H1 (cell line): Measurements from ENCODE around the gene STYXL1.

Experiments
- BACH1 ChIP-seq: IDR thresholded peaks from 2 replicates; pipeline ENCODE4 v1.6.1; 2012; ENCODE audit warnings: low read length, improper control_type of control experiment
- CBX5 ChIP-seq: fragments of 300-800, 300-1000 bp; sonication (generic); IDR thresholded peaks from 2 replicates; pipeline ENCODE4 v1.7.1; 2016; ENCODE audit warnings: antibody characterized with exemption, low read length, low read depth
- CBX8 ChIP-seq: fragments of 300-800, 300-1000 bp; sonication (generic); IDR thresholded peaks from 2 replicates; pipeline ENCODE4 v1.7.1; 2016; ENCODE audit warnings: low read depth, low read length, borderline replicate concordance
- CHD2 ChIP-seq: IDR thresholded peaks from 2 replicates; pipeline ENCODE4 v1.6.1; 2012; ENCODE audit warnings: low read length, improper control_type of control experiment
- HDAC2 ChIP-seq, 2 experiments: fragments of 300-600 bp in 1 of 2; sonication (generic) in 1 of 2; IDR thresholded peaks; 2 replicates each; pipeline ENCODE4 v1.6.1; 2011 to 2012; ENCODE audit warnings: low read depth in 2 of 2, low read length in 2 of 2, mild to moderate bottlenecking in 2 of 2, moderate library complexity in 2 of 2, borderline replicate concordance in 1 of 2, inconsistent platforms in 1 of 2
- KDM4A ChIP-seq: IDR thresholded peaks from one replicate; pipeline ENCODE4 v1.7.1; 2012; ENCODE audit warnings: low read depth, mild to moderate bottlenecking, moderate library complexity, low read length, inconsistent platforms; ENCODE audit not compliant: severe bottlenecking
- POLR2A ChIP-seq, 2 experiments: IDR thresholded peaks; 1 replicate in 1 of 2; 2 replicates in 1 of 2; pipeline ENCODE4 v1.6.1; 2011; ENCODE audit warnings: low read depth in 2 of 2, low read length in 2 of 2, mild to moderate bottlenecking in 2 of 2; ENCODE audit errors: control extremely low read depth in 1 of 2
- SP2 ChIP-seq: IDR thresholded peaks from 2 replicates; pipeline ENCODE4 v1.6.1; 2012; ENCODE audit warnings: mild to moderate bottlenecking, low read length, inconsistent platforms
- SRF ChIP-seq: IDR thresholded peaks from 2 replicates; pipeline ENCODE4 v1.6.1; 2011; ENCODE audit warnings: mild to moderate bottlenecking, low read depth, low read length, moderate library complexity
- TAF1 ChIP-seq: IDR thresholded peaks from 2 replicates; pipeline ENCODE4 v1.6.1; 2011; ENCODE audit warnings: mild to moderate bottlenecking, low read depth, low read length
- TEAD4 ChIP-seq: IDR thresholded peaks from 2 replicates; pipeline ENCODE4 v1.6.1; 2012; ENCODE audit warnings: low read depth, low read length, inconsistent platforms, mixed read lengths
- YY1 ChIP-seq: IDR thresholded peaks from 2 replicates; pipeline ENCODE4 v1.6.1; 2011; ENCODE audit warnings: low read depth, mild to moderate bottlenecking, low read length
- TF ChIP-seq, protein P1 (sequence below): IDR thresholded peaks from 2 replicates; pipeline ENCODE4 v1.6.1; 2012; ENCODE audit warnings: inconsistent platforms
- TF ChIP-seq, protein P2 (sequence below), 3 experiments: IDR thresholded peaks; 1 replicate in 2 of 3; 2 replicates in 1 of 3; pipeline versions ENCODE4 v1.5.1 to v1.6.1; 2011; ENCODE audit warnings: low read length in 3 of 3, mild to moderate bottlenecking in 3 of 3, inconsistent platforms in 2 of 3, low read depth in 1 of 3, moderate library complexity in 1 of 3; ENCODE audit not compliant: insufficient read depth in 1 of 3; ENCODE audit errors: control extremely low read depth in 1 of 3

DNA sequence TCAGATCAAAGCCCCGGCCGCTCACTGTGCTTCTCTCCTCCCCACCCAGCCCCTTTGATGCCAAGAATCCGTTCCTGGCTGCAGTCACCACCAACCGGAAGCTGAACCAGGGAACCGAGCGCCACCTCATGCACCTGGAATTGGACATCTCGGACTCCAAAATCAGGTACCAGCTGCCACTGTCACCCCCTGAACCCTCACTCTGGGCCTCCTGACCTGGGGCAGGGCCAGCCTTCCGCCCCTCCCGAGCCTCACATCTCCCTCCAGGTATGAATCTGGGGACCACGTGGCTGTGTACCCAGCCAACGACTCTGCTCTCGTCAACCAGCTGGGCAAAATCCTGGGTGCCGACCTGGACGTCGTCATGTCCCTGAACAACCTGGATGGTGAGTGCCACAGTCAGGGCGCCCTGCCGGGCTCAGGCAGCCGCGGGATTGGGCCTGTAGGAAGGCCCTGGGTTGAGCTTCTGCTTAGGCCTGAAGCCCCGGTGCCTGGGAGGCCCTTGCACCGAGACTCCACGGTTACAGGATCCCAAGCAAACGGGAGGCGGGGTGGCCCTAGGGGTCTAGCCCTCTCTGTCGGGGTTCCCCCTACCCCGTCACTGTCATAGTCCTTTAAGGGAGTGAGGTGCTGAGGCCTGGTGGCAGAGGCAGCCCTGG lies 64.2 kb downstream of the STYXL1 start:
- TF ChIP-seq TEAD4 = no peak
- TF ChIP-seq, protein P1, sequence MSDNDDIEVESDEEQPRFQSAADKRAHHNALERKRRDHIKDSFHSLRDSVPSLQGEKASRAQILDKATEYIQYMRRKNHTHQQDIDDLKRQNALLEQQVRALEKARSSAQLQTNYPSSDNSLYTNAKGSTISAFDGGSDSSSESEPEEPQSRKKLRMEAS = no peak
- TF ChIP-seq KDM4A = no peak
- no peak for TF ChIP-seq CBX5
- TF ChIP-seq POLR2A (IDR thresholded peaks at IDR 0.05; ENCODE audit: control extremely low read depth in 1 of 2, low read depth in 2 of 2, low read length in 2 of 2) = no peak
- TF ChIP-seq, protein P2, sequence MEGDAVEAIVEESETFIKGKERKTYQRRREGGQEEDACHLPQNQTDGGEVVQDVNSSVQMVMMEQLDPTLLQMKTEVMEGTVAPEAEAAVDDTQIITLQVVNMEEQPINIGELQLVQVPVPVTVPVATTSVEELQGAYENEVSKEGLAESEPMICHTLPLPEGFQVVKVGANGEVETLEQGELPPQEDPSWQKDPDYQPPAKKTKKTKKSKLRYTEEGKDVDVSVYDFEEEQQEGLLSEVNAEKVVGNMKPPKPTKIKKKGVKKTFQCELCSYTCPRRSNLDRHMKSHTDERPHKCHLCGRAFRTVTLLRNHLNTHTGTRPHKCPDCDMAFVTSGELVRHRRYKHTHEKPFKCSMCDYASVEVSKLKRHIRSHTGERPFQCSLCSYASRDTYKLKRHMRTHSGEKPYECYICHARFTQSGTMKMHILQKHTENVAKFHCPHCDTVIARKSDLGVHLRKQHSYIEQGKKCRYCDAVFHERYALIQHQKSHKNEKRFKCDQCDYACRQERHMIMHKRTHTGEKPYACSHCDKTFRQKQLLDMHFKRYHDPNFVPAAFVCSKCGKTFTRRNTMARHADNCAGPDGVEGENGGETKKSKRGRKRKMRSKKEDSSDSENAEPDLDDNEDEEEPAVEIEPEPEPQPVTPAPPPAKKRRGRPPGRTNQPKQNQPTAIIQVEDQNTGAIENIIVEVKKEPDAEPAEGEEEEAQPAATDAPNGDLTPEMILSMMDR (IDR thresholded peaks at IDR 0.05; ENCODE audit: control extremely low read depth in 1 of 3, insufficient read depth in 1 of 3, low read depth in 1 of 3, low read length in 3 of 3) = no peak
- TF ChIP-seq BACH1 = no peak
- no peak for TF ChIP-seq YY1
- no peak for TF ChIP-seq CHD2
- no peak for TF ChIP-seq SRF
- no peak for TF ChIP-seq CBX8
- no peak for TF ChIP-seq TAF1
- TF ChIP-seq SP2 = no peak
- no peak for TF ChIP-seq HDAC2 (IDR thresholded peaks at IDR 0.05; ENCODE audit: borderline replicate concordance in 1 of 2, low read depth in 2 of 2, low read length in 2 of 2)
